ENCODE data around the gene SLC13A3.

GRCh38 chr20:46610145-46610544 lies 41.1 kb downstream of the SLC13A3 start:
- TF ChIP-seq, protein P1, sequence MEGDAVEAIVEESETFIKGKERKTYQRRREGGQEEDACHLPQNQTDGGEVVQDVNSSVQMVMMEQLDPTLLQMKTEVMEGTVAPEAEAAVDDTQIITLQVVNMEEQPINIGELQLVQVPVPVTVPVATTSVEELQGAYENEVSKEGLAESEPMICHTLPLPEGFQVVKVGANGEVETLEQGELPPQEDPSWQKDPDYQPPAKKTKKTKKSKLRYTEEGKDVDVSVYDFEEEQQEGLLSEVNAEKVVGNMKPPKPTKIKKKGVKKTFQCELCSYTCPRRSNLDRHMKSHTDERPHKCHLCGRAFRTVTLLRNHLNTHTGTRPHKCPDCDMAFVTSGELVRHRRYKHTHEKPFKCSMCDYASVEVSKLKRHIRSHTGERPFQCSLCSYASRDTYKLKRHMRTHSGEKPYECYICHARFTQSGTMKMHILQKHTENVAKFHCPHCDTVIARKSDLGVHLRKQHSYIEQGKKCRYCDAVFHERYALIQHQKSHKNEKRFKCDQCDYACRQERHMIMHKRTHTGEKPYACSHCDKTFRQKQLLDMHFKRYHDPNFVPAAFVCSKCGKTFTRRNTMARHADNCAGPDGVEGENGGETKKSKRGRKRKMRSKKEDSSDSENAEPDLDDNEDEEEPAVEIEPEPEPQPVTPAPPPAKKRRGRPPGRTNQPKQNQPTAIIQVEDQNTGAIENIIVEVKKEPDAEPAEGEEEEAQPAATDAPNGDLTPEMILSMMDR (IDR thresholded peaks at IDR 0.05): no peak
- TF ChIP-seq EZH2phosphoT487 (IDR thresholded peaks at IDR 0.05): no peak

All from neural progenitor cell (in vitro differentiated cells).